ENCODE results near the gene ZNF280D.

DNA sequence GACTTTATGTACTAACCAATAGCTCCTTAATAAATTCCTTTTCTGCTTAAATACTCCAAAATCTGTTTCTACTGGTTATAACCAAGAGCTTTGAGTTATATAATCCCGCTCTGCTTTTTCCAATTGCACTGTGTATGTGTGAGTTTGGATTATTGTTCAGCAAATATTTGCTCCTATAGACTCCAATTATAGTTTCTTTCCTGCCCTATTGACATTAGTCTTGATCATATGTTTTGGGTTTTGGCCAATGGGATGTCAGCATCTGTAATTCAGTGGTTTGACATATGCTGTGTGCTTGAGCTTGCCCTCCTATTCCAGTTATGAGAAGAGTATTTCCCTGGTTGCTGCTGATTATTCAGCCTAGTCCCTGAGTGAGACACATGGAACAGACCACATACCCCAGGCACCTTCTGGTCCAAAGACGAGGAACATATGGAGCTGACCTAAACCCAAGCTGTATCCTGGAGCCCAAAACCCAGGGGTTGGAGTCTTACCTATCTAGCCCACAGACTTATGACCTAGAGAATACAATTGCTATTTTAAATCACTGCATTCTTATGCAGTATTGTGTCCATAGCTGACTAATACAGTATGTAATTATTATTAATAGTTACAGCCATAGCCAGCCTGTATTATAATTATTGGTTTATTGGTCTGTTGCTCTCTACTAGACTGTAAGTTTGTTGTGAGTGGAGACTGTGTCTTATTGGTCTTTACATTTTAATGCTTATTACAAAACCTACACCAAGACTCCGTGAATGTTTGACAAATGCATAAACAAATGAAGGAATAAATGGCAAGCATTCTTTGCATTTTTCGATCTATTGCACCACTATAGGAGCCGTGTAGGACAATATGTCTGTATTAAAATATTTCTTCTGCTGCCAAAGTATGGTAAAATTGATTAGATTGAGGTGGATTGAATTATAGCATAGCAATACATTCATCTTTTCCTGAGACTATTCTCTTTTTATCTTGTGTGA lies 11.7 kb upstream of the ZNF280D start:
- TF ChIP-seq POLR2A (IDR thresholded peaks at IDR 0.05): no peak
- TF ChIP-seq, protein P1, sequence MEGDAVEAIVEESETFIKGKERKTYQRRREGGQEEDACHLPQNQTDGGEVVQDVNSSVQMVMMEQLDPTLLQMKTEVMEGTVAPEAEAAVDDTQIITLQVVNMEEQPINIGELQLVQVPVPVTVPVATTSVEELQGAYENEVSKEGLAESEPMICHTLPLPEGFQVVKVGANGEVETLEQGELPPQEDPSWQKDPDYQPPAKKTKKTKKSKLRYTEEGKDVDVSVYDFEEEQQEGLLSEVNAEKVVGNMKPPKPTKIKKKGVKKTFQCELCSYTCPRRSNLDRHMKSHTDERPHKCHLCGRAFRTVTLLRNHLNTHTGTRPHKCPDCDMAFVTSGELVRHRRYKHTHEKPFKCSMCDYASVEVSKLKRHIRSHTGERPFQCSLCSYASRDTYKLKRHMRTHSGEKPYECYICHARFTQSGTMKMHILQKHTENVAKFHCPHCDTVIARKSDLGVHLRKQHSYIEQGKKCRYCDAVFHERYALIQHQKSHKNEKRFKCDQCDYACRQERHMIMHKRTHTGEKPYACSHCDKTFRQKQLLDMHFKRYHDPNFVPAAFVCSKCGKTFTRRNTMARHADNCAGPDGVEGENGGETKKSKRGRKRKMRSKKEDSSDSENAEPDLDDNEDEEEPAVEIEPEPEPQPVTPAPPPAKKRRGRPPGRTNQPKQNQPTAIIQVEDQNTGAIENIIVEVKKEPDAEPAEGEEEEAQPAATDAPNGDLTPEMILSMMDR (IDR thresholded peaks at IDR 0.05): no peak
